HepG2 (cell line): ENCODE results near the gene CDCA4. TPM values are rescaled to one million over a fixed set of nuclear protein-coding genes. Genes with fewer than 3 reads are reported as not detected.

Experiments used
- ATRX ChIP-seq: sonication (generic); formaldehyde crosslinking; IDR thresholded peaks from 2 replicates; pipeline ENCODE4 v1.4.0; 2020; ENCODE audit warnings: missing genetic modification reagents, borderline replicate concordance
- CC2D1A ChIP-seq: sonication (generic); formaldehyde crosslinking; IDR thresholded peaks from 2 replicates; pipeline ENCODE4 v1.8.1; 2023; ENCODE audit warnings: mild to moderate bottlenecking, missing genetic modification reagents
- DDIT3 ChIP-seq: sonication (generic); formaldehyde crosslinking; IDR thresholded peaks from 2 replicates; pipeline ENCODE4 v1.4.0; 2020; ENCODE audit warnings: mild to moderate bottlenecking, missing genetic modification reagents
- ETV6 ChIP-seq: sonication (generic); formaldehyde crosslinking; conservative IDR thresholded peaks from 2 replicates; pipeline ENCODE4 v1.4.0; 2020; ENCODE audit warnings: missing genetic modification reagents
- MAF1 ChIP-seq: sonication (generic); formaldehyde crosslinking; IDR thresholded peaks from 2 replicates; pipeline ENCODE4 v1.5.0; 2020; ENCODE audit warnings: missing genetic modification reagents, borderline replicate concordance
- NR2C2 ChIP-seq: sonication (generic); formaldehyde crosslinking; IDR thresholded peaks from 2 replicates; pipeline ENCODE4 v1.4.0; 2020; ENCODE audit warnings: missing genetic modification reagents, mild to moderate bottlenecking, moderate library complexity, borderline replicate concordance
- NR3C1 ChIP-seq: sonication (generic); formaldehyde crosslinking; IDR thresholded peaks from 2 replicates; pipeline ENCODE4 v1.4.0; 2020; ENCODE audit warnings: missing genetic modification reagents
- NRL ChIP-seq: sonication (generic); formaldehyde crosslinking; IDR thresholded peaks from 2 replicates; pipeline ENCODE4 v1.5.0; 2020; ENCODE audit warnings: missing genetic modification reagents, mild to moderate bottlenecking, moderate library complexity, borderline replicate concordance
- SKI ChIP-seq: fragments of 450-650 bp; IDR thresholded peaks from one replicate; pipeline ENCODE4 v1.6.1; 2018; ENCODE audit warnings: mild to moderate bottlenecking; ENCODE audit not compliant: partially characterized antibody
- YY1 ChIP-seq: IDR thresholded peaks from 2 replicates; pipeline ENCODE4 v1.6.1; 2011; ENCODE audit warnings: low read length, low read depth, moderate library complexity, mild to moderate bottlenecking; ENCODE audit not compliant: insufficient read depth, insufficient replicate concordance
- ZNF318 ChIP-seq: sonication (generic); formaldehyde crosslinking; IDR thresholded peaks from 2 replicates; pipeline ENCODE4 v1.4.0; 2020; ENCODE audit warnings: mild to moderate bottlenecking, missing genetic modification reagents
- ZNF678 ChIP-seq: sonication (generic); formaldehyde crosslinking; IDR thresholded peaks from 2 replicates; pipeline ENCODE4 v1.4.0; 2020; ENCODE audit warnings: mild to moderate bottlenecking, missing genetic modification reagents
- ZSCAN20 ChIP-seq: sonication (generic); formaldehyde crosslinking; IDR thresholded peaks from 2 replicates; pipeline ENCODE4 v1.4.0; 2020; ENCODE audit warnings: missing genetic modification reagents, mild to moderate bottlenecking, borderline replicate concordance
- polyA plus RNA-seq, 8 experiments: library from polyadenylated mRNA; depleted of rRNA in 3 of 8; stranded (reverse) in 7 of 8; unstranded in 1 of 8; fragments of >200 nt; fragmentation: Illumina TruSeq in 4 of 8; extraction: Trizol in 4 of 8; gene quantifications; 2 replicates each; pipeline versions ENCODE4 v1.2.1 to v1.2.3, GENCODE V29; 2011 to 2016; ENCODE audit warnings: low read depth in 4 of 8, missing spikeins in 1 of 8, mixed read lengths in 1 of 8; ENCODE audit not compliant: insufficient read depth in 1 of 8
- total RNA-seq, 5 experiments: library from RNA; depleted of rRNA; stranded (reverse); fragments of >200 nt; fragmentation: Illumina TruSeq; extraction: Trizol; gene quantifications; 2 replicates each; pipeline ENCODE4 v1.2.3, GENCODE V29; 2016; ENCODE audit warnings: low read depth in 1 of 5
- TF ChIP-seq, protein P1 (sequence below): IDR thresholded peaks from 2 replicates; pipeline ENCODE4 v1.6.1; 2012; ENCODE audit warnings: low read length, improper control_type of control experiment
- TF ChIP-seq, protein P2 (sequence below): fragments of 450-650 bp; IDR thresholded peaks from 2 replicates; pipeline ENCODE4 v1.6.1; 2017

Gene CDCA4
- total and polyA plus RNA-seq, 2 of the 13 experiments (the other 11 are each of a cell fraction or from before 2014, with no cell fraction given): 19.7 to 43.1 TPM

DNA sequence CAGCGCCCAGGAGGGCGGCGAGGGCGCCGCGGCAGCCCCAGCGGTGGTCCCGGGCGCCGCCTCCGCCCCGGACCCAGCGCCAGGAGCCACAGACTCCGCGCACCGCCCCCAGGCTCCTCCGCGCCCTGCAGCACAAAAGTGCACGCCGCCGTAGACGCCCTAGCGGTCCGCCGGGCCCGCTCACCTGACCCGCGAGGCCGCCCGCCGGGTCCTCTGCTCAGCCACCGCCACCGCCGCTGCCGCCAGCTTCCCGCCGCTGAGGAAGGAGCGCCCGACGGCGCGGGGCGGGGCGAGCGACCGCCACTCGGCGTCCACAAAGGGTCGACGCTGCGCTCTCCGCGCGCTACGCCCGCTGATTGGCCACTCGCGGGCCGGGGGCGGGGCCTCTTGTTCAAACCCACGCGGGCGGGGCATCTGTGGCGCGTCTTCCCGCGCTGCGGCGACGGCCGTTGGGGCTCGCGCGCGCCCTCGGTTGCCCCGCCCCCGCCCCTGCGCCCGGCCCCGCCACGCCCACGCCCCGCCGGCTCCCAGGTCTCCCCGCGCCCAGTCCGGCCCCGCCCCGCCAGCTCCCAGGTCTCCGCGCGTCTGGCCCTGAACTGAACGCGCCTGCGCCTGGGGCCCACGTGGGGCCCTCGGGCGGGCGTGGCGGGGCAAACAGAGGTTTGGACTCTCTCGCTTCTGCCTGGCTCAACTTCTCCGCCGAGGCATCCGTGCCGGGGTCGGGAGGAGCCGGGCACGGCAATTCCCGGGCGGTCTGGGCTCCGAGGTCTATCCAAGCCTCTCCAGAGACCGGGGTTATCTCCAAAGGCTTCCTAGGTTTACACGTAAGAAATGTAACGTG, at the start of gene CDCA4 (continued):
- no peak for TF ChIP-seq ZNF318 (CRISPR knock-in tag)
- no peak for TF ChIP-seq ETV6 (CRISPR knock-in tag)
- no peak for TF ChIP-seq ATRX (CRISPR knock-in tag)
- peak; percentile 29; the same call in 1 of the 2 replicates for TF ChIP-seq ZSCAN20 (CRISPR knock-in tag)
- TF ChIP-seq NRL (CRISPR knock-in tag): peak; percentile 33; the same call in 1 of the 2 replicates
- TF ChIP-seq, protein P1, sequence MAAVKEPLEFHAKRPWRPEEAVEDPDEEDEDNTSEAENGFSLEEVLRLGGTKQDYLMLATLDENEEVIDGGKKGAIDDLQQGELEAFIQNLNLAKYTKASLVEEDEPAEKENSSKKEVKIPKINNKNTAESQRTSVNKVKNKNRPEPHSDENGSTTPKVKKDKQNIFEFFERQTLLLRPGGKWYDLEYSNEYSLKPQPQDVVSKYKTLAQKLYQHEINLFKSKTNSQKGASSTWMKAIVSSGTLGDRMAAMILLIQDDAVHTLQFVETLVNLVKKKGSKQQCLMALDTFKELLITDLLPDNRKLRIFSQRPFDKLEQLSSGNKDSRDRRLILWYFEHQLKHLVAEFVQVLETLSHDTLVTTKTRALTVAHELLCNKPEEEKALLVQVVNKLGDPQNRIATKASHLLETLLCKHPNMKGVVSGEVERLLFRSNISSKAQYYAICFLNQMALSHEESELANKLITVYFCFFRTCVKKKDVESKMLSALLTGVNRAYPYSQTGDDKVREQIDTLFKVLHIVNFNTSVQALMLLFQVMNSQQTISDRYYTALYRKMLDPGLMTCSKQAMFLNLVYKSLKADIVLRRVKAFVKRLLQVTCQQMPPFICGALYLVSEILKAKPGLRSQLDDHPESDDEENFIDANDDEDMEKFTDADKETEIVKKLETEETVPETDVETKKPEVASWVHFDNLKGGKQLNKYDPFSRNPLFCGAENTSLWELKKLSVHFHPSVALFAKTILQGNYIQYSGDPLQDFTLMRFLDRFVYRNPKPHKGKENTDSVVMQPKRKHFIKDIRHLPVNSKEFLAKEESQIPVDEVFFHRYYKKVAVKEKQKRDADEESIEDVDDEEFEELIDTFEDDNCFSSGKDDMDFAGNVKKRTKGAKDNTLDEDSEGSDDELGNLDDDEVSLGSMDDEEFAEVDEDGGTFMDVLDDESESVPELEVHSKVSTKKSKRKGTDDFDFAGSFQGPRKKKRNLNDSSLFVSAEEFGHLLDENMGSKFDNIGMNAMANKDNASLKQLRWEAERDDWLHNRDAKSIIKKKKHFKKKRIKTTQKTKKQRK: no peak
- TF ChIP-seq MAF1 (CRISPR knock-in tag): 0 out of 2 replicates have a peak, but pooled peaks have one; percentile 52
- TF ChIP-seq SKI: peak; percentile 63
- TF ChIP-seq YY1: peak; percentile 31
- no peak for TF ChIP-seq DDIT3 (CRISPR knock-in tag)
- TF ChIP-seq, protein P2, sequence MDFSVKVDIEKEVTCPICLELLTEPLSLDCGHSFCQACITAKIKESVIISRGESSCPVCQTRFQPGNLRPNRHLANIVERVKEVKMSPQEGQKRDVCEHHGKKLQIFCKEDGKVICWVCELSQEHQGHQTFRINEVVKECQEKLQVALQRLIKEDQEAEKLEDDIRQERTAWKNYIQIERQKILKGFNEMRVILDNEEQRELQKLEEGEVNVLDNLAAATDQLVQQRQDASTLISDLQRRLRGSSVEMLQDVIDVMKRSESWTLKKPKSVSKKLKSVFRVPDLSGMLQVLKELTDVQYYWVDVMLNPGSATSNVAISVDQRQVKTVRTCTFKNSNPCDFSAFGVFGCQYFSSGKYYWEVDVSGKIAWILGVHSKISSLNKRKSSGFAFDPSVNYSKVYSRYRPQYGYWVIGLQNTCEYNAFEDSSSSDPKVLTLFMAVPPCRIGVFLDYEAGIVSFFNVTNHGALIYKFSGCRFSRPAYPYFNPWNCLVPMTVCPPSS: no peak
- TF ChIP-seq CC2D1A (CRISPR knock-in tag): no peak
- peak; percentile 49 for TF ChIP-seq NR2C2
- 0 out of 2 replicates have a peak, but pooled peaks have one; percentile 49 for TF ChIP-seq ZNF678 (CRISPR knock-in tag)
- TF ChIP-seq NR3C1 (CRISPR knock-in tag): no peak
